T1000 (cell line): Measurements from ENCODE around the gene C9orf50.
"Not testable (repeated sequence)": the region's sequence is repeated elsewhere in the genome, so short reads cannot be mapped to it uniquely, and the experiment has no call there.

Experiments
- DNase-seq: peaks from one replicate; lab custom pipeline; 2025; ENCODE audit warnings: mixed read lengths; lab: John Stamatoyannopoulos, UW

C9orf50 gene

DNA sequence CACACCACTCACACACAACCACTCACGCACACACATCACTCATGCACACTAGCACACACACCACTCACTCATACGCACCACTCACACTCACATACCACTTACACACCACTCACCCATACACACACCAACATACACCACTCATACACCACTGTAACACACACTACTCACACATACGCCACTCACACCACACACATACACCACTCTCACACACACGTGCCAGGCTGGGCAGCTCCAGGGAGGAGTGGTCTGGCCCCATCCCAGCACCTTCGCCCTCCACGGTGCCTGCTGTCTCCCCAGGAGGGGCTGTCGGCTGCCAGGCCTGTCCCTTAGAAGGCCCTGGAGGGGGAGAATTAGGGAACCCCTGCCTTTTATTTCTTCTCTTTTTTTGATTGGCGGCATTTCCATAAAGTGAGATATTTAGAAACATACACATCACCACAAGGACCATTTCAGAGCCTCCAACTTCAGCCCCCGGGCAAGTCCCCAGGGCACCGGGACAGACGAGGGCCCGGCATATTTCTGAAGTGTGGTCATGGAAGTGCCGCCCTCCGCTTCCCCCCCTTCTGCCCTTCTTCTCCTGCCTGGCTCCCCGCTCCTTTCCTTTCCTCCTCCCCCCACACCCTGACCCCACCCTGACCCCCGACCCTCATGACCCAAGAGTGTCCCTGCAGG lies 27.3 kb upstream of the C9orf50 start:
- DNase-seq, result no peak

DNA sequence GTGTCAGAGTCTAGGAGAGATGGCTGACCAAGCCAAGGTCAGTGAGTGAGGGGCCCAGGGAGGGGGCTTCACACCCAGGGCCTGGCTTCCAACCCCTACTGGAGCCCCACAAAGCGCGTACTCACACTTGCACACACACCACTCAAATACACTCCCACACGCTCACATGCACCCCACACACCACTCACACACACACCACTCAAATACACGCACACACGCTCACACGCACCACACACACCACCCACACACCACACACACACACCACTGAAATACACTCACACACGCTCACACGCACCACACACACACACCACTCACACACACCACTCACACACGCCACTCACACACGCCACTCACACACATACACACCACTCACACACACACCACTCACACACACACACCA lies 26.7 kb upstream of the C9orf50 start:
- no peak for DNase-seq

DNA sequence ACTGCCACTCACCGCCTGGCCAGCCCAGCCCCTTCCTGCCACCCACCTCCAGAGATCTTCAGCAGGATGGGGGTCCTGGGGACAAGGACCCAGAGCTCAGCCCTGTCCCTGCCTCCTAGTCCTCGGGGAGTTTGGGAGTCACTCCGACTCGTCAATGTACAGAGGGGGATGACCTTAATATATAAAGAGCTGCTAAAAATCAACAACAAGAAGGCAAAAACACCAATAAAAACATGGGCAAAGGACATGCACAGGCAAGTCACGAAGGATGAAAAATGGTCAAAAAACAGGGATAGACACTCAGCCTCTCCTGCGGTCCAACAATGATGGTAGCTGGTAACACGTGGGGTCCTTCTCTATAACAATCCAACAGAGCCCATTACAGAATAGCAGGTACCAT lies 25.8 kb upstream of the C9orf50 start:
- no peak for DNase-seq

DNA sequence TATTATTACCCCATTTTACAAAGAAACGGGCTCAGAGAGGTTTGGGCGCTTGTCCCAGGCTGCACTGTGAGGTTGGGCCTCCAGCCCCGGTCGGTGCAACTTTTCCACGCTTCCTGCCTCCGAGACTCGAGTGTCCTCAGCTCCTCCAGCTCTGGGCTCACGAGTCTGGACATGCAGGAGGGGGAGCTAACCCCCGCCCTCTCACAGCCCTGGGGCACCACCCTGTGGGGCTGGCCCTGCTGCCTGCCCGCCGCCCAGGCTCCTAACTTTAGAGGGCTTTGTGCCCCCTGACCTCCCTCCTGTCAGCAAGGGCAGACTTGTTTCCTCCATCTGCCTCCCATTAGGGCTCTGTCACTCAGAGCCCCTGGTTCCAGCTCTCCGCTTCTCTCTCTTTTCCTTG lies 25.4 kb upstream of the C9orf50 start:
- DNase-seq, result no peak

DNA sequence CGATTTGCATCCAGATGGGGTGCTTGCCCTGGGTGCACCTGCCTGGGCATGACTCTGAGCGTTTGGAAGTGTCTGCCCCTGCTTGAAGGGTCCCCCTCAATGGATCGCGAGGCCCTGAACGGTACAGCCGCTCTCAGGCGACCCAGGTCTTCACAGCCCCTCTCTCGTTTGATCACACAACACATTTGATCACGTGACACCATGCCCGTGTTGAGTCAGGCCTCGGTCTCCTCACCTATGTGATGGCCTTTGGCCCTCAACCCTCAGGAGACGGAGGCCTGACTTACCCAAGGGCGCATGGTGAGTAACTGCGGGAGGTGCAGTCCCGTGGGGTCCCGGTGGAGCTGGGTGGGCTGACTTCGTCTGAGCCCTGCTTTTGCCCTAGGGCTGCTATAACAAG lies 24.0 kb upstream of the C9orf50 start:
- no peak for DNase-seq

DNA sequence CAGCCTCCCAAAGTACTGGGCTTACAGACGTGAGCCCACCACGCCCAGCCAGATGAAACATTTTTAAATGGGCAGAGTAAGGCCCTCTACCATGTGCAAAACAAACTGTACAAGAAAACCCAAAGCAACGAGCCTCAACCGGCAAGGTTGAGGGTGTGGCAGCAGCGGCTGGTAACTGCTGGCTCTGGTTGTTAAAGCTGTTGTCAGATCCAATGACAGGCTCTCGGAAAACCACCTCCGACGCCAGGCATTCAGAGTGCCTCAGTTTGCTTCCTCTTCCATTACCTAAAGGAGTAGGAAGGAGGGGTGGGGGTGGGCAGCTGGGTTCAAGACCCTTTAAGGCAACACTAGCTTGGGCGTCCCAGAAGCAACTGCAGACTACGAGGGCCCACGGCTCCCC lies 23.5 kb upstream of the C9orf50 start:
- no peak for DNase-seq

DNA sequence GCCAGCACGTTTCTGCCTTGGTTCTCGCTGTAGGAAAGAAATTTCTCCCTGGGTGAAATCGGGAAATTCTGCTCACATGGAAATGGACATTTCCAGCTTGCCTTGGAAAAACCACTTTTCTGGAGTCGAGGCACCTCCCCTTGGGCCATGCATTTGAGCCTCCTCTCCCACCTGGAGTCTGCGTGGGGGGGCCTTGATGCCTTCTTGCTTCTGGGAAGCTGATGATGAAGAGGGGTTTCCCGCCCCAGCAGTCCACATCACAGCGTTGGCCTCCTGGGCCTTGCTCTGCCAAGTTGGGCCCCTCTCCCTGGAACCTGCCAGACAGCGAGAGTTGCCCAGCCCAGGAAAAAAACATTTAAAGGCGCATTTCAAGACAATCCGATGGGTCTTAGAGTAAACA lies 22.8 kb upstream of the C9orf50 start:
- no peak for DNase-seq

DNA sequence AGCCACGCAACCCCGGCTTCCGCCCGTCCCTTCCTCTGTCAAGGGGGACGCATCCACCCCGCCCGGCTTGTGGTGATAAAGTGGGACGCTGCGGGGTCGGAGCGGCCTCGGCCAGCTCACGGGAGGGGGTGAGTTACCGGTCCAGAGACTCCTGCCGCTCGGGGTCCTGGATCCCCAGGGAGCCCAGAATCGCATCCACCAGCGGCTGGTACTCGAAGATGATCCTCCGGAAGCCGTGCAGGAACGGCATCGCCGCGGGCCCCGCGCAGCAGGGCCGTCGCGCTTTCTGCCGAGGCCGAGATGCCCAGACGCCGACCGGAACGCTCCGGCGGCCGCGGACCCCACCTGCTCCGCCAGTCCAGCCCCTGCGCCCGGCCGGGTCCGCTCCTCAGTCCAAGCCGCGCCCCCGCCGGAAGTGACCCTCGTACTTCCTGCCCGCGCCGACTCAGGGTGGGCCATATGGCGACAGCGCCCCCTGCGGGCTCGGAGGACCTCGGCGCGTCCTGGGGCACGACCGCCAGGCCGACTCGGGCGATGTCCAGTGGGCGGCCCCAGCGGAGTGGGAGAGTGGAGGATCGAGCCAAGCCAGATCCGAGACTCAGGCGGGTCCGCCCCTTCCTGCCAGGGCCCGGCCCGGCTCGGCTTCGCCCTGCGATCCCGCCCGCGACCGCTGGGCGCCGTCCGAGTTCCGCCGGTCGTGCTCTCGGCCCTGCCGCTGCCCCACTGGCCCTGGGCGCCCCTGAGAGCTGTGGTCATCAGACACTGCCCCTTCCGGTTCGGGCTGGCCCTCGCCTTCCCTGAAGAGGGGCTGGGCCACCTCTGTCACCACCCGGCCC lies 21.1 kb upstream of the C9orf50 start, which contains the start of gene ASB6:
Gene ASB6 (minus strand): TSS at position 402 of the 836 bp plus-strand sequence. CDS start 152 bp downstream, at position 250.
- peak; percentile 97 for DNase-seq

DNA sequence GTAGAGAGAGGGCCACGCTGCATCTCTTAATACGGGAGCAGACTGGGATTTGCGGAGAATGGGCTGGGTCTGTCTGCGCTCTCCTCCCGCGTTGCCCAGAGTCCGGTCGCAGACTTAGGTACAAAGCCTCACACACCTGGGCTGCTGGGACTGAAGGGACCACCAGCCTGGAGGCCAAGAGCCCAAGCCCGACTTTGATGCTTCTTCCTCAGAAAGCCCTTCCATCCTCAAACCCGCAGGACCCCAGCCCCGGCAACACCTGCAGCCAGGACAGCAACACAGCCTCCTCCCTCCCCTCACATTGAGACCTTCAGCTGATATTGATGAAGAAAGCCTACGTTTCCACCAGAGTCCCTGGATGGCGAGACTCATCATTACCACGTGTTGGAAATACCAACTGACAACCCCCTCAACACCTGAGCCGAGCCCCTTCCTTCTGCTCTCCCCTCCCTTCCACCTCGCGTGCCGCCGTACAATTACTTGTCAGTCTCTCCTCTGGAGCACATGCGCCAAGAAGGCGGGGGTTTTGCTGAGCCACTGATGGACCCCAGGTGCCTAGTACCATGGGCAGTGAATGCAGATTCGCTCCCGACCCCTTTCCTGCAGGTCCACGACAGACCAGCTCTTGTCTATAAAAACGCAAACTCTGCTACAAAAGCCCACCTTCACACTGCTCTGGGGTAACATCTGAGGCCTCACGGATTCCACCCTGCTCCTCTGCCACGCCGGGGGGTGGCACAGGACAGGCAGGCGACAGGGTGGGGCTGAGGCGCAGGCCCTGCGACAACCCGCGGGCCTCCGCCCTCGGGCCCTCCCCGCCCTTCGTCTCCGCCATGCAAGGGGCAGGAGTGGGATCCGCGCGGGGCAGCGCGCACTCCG lies 20.2 kb upstream of the C9orf50 start:
- no peak for DNase-seq

DNA sequence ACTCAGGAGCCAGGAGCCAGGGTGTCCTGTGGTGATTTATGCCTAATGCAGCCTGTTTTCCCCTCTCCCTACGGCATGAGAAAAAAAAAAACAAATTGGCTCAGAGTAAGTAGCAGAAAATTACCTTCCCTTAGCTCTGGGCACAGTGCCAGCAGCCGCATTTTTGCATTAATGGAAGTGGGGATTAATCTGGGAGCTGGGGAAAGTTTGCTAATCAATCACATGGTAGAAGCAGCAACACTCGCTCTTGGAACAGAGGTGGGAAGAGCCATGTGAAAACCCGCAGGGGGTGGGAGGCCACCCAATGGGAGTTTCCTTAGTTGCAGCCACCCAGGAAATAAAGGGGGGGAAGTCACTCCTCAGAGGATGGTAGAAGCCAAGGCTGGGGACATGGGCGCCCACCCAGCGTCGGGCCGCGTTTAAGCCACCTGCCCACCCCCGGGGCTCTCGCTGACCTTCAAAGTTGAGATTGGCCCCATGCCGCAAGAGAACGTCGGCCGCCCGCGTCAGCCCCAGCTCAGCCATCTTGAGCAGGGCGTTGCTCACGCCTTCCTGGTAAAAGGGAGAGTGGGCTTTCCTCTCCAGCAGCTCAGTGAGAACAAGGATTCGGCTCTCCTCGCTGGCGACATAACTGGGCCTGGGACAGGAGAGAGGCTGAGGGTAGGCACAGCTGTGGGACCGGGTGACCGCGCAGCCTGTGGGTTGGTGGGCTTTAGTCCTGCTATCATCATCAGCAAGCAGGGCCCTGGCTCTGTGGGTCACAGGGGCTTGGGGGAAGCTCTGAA lies 19.4 kb upstream of the C9orf50 start:
- peak; percentile 23 for DNase-seq

DNA sequence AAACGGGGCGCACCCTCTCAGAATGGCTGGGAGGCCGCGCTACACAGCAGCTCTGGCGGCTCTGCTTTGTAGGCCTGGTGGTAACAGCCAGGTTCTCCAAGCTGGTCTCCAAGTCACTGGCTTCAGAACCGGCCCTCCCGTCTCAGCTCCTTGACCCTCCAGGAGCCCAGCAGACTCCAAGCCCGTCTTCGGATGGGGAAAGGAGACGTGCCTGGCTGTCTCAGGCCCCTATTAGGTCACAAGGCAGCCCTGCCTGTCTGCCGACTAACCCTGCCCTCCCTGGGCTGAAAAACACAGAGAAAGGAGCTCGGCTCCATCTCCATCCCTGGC lies 18.8 kb upstream of the C9orf50 start:
- DNase-seq, result no peak

DNA sequence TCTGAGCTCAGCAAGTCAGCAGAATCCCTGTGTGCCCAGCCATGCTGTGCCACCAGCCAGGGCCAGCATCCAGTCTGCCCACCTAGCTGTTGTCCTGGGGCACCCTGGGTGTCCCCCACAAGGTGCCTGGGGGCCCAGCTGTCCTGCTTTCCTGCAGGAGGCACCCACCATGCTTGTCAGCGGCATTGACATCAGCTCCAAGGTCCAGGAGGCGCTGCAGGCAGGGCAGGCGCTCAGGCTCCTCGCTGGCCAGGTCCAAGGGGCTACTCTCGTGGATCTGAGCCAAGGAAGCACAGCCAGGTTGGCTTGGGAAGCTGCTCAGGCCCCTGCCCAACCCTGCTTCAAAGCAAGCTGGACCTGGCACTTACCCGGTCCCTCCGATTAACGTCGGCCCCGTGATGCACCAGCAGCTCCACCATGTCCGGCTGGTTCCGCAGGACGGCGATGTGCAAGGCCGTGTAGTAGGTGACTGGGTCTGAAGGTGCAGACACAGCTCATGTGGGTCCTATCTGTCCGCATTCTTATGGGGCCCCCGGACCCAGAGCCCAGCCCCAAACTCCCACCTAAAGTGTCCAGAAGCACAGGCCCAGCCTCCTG lies 18.2 kb upstream of the C9orf50 start:
- DNase-seq, result no peak

DNA sequence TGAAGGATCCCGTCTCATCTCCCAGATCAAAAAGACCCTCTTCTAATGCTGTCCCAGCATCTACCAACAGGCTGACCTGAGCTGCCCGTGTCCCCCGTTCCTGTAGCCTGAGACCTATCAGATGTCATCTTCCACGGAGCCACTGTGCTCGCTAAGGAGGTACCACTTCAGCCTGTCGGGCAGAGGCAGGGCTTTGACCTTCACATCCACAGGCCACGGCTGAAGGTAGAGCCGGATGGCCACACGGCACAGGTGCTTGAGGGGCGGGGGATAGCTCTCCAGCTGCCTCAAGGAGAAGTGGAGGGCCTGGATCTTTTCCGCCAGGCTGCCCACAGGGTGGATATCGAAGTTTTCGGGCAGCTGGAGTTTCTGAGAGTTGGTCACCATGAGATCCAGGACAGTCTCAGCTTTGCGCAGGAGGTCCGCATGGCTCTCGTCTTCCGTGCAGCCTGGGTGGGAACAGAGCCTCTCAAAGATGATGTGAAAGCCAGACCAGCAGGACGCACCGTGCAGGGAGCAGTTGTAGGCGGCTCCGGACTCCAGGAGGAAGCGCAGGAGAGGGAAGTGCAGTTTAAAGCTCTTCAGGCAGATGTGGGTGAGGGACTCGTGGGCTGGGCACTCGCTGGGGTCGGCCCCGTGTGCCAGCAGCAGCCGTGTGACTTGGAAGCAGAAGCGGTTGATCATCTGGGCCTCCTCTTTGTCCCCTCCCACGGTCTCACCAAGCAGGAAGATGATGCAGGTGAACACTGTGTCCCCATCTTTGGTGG lies 17.0 kb upstream of the C9orf50 start:
- DNase-seq, result no peak

DNA sequence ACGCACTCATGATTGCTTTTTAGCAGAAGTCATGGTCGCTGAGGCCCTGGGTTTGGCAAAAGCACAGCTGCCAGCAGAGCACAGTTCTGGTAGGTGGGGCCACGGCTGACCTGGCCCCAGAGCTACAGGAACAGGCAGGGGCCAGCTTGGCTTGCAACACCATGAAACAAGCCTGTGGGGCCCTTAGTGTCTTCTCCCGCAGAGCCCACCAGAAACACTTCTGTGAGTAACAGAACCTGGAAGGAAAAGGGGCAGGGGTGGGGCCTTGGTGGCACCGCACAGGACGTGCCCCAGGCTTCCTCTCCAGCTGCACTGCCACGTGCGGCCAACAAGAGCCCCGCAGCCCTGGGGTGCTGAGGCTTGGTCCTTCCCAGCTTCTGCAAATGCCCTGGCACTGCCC lies 16.2 kb upstream of the C9orf50 start:
- no peak for DNase-seq

DNA sequence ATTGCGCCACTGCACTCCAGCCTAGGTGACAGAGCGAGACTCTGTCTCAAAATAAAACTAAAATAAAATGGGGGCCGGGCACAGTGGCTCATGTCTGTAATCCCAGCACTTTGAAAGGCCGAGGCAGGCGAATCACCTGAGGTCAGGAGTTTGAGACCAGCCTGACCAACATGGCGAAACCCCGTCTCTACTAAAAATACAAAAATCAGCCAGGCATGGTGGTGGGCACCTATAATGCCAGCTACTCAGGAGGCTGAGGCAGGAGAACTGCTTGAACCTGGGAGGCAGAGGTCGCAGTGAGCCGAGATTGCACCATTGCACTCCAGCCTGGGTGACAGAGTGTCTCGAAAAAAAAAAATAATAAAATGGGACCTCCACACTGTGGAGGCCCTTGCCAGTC lies 15.4 kb upstream of the C9orf50 start:
- not testable (repeated sequence) for DNase-seq

DNA sequence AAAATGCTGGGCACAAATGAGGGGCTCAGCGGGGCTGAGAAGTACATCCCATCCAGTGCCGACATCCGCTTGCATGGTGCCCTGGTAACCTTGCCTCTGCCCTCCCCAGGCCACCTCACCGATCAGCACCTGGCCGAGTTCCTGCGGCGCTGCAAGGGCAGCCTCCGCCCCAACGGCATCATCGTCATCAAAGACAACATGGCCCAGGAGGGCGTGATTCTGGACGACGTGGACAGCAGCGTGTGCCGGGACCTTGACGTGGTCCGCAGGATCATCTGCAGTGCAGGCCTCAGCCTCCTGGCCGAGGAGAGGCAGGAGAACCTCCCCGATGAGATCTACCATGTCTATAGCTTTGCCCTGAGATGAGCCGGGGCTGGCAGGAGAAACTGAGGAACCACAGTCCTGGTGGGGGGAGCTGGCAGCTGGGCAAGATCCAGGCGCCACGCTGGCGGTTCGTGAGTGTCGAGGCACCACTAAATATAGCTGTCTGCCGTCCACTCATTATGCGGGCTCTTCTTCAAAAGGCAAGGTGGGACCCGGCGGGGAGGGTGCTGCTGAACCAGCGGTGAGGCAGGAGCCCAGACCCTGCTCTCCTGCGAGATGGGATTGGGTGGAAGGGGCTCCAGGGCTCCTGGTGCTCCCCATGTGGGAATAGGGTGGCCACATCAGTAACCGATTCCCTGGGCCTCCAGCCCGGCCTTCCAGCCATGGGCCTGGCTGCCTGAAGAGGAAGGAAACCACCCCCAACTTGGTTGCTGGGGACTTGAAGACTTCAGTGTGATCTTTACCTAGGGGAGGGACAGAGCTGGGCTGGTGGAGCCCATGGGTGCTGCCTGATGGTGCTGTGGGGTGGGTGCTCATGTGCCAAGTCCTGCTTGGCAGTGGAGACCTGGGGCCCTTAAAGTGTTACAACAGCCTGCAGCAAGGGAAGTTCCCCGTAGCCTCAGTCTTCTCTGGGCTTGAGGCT lies 14.5 kb upstream of the C9orf50 start:
- DNase-seq, result no peak

DNA sequence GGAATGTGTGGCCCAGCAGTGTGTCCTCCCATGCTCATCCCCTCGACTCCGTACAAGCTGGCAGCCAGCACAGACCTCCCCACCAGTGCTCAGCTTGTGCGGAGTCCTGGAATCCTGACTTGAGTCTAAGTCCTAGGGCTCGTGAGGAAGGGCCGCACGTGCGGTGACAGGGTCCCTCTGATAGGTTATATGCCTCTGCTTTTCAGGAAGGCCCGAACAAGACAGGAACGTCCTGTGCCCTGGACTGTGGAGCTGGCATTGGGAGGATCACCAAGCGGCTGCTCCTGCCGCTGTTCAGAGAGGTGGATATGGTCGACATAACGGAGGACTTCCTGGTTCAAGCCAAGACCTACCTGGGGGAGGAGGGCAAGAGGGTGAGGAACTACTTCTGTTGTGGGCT lies 12.9 kb upstream of the C9orf50 start:
- no peak for DNase-seq

DNA sequence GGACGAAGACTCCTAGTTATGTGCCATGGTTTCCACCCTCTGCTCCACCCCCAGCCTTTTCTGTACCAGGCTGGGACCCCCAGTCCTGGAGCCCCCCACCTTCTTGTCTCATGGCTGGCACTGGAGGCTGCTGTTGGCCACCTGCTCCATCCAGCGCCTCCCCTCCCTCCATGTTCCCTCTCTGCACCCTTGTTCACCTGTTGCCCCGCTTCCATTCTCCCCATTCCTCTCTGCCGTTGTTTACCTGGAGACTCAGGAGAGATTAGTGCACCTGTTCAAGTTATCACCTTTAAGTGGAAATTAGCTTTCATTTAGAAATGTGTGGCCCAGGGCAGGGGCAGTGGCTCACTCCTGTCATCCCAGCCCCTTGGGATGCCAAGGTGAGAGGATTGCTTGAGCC lies 12.3 kb upstream of the C9orf50 start:
- DNase-seq, result no peak

DNA sequence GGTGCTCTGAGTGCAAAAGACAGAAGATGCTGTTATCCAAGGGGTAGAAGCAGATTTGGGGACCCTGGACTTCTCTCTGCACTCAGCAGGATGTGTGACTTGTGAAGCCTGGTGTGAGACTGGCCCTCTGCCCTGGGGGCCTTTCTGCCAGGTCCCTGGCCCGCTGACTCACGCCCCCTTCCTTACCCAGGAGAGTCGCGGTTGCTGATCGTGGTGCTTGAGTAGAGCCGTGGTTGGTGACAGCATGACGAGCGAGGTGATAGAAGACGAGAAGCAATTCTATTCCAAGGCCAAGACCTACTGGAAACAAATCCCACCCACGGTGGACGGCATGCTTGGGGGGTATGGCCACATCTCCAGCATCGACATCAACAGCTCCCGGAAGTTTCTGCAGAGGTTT lies 11.6 kb upstream of the C9orf50 start:
- peak; percentile 15 for DNase-seq
